Measurements from ENCODE around the gene EGFR.

EGFR gene

DNA sequence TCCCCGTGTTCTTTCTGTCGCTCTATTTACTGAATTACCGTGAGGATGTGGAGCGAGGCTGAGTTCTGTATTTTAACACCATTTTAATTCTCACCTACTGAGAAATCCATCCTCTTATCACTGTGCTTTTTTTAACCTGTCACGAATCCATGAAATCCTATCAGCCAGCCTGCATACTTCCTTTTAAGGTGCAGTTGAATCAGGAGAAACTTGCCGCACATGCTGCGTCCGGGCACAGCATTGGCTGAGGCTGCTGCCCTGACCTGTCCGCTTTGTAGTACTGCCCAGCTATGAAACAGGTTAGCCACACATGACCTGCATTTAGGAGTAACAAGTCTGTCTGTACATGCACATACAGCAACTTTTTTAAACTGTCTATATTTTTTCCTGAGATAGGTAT is 82.5 kb downstream of the EGFR start:
- DNase-seq (ENCODE audit: low read depth in 3 of 3) = no peak

DNA sequence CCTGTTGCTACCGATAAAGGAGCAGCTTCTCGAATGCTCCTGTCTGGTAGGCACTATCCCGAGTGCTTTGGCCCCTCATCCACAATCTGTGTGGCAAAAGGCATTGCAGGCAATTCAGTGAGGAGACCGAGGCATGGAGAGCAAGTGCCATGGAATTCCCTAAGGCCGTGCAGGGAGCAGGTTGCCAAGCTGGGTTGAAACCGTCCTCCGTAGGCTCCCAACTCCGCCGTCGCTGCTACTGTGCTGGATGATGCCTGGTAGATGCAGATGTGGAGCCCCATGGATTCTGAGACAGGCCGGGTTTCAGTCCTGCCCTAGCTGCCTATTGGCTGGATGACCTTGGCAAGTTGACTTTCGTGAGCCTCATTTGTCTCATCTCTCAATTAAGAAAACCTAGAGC is 85.3 kb downstream of the EGFR start:
- no peak for DNase-seq (ENCODE audit: low read depth in 3 of 3)

DNA sequence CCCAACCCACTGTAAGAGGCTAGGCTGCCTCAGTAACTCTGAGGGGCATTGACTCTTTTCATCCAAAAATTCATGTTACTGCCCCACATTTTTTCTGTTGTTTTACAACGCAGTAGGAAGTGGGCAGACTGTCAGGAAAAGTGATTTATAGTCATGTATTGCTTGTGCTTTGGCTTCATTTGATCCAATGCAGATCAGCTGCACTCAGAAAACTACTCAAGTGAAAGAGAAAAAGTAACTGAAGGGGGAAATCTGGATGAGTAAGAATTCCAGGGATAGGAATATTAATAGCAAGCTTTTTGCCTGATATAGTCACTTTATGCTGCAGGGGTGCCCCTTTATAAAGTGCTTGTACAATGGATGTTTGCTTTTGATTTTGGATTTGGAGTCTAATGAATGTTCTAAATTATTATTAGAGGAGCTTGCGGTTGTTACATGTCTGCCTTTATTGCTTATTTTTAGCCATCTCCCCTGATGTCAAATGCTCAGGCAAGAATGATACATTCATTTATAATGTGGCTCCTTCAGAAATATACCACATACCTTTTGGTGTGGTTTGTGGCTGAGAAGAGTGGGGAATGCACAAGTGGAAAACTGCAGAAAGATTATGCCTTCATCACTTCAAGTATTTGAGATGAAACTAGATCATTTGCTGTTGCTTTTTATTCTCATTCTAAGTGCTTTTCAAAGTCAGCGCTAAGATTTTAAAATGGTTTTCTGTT is 86.1 kb downstream of the EGFR start:
- no peak for DNase-seq (ENCODE audit: low read depth in 3 of 3)

DNA sequence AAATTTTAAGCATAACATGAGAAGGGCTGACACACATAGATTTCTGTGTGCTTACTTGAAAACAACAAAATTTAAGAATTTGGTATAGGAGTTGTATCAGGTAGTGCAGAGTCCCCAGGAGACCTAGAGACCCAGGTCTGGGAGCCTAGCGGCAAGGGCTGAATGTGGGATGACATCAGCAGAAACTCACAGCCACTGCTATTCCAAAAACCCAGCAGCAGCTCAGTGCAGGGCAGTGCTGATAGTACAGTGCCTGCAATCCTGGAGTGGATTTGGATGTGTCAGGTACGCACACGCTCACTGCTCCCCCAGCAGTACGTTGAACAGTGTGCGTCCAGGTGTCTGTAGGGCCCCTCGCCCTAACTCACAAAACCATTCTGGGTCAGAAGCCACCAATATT is 87.1 kb downstream of the EGFR start:
- DNase-seq (ENCODE audit: low read depth in 3 of 3) = no peak

DNA sequence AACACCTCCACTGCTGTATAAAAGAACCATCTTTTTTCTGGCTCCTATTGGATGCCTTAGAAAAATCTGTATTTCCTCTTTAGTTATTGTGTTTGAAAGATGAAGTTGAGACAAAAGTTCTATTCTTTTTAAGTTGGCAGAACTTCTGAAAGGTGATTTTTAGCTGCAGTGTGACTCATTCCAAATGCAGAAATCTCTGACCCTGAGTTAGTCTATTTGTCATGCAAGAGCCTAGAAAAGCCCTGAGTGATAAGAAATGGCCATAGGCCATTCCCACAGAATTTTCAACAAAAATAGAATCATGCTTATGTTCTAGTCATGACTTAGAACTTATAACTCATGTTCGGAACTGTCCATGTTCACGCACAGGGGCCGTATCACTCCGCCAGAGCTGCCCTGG is 89.1 kb downstream of the EGFR start:
- no peak for DNase-seq (ENCODE audit: low read depth in 3 of 3)

DNA sequence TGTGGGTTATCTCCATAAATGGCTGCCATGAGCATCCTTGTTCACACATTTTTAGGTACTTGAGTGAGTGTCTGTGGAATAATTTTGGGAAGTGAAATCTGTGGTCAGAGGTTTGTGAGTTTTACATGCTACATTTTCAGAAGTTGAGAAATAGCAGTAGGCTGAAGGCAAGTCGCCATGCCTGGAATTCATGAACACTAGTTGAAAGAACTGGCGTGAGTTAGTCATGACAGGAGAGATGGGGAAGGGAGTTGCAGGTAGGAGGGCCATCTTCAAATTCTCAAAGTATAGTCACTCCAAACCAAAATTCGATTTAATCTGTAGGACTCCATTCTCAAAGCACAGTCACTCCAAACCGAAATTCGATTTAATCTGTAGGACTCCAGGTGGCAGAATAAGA is 89.6 kb downstream of the EGFR start:
- no peak for DNase-seq (ENCODE audit: low read depth in 3 of 3)

DNA sequence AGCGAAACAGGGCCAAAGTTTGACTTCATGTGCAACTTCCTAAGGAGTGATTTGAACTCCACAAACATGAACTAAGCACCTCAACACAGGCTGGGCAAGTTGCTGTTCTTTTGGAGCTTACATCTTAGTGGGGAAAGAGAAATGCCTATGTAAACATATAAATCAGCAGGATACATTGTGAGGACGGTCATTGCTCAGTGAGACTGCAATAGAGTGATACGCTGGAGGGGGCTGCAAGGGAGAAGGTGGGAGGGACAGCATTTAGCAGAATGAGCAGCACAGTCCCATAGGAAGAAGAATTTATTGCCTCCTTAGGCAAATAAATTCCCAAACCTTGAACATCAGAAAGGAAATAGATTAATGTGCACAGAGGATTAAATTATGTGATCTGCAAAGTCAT is 90.0 kb downstream of the EGFR start:
- DNase-seq (ENCODE audit: low read depth in 3 of 3) = no peak

DNA sequence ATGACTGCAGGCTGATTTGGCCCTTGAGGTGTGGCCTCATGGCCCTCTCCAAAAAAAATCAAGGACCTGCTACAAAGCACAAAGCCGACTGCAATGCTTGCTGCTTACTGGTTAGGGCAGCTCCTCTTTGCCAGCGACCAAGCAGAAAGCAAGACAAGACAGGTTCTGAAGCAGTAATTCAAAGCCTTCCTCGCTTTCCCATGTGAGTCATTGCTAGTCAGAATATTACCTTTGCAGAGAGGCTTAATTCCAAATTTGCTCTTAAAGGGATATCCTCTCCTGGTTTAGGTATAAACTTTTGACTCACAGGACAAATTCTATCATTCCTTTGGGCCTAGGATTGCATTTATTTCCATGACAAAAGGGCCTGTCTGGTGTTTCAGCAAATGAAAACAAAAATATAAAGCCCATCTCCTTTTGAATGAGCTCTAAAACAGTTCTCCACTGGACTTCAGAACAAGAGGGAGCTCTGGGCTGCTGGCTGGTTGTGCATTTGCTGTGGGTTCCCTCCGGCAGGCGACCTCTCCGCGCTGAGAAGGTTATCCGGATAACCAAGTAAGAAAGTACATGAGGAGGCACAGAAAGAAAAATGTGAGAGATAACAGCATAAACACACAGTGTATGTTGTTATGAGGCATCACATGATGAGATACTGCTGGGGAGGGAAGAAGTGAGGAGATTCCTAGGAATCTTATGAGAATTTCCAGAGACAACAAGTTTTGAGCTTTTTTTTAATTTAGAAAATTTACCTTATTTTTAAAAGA is 90.8 kb downstream of the EGFR start:
- no peak for DNase-seq (ENCODE audit: low read depth in 3 of 3)

DNA sequence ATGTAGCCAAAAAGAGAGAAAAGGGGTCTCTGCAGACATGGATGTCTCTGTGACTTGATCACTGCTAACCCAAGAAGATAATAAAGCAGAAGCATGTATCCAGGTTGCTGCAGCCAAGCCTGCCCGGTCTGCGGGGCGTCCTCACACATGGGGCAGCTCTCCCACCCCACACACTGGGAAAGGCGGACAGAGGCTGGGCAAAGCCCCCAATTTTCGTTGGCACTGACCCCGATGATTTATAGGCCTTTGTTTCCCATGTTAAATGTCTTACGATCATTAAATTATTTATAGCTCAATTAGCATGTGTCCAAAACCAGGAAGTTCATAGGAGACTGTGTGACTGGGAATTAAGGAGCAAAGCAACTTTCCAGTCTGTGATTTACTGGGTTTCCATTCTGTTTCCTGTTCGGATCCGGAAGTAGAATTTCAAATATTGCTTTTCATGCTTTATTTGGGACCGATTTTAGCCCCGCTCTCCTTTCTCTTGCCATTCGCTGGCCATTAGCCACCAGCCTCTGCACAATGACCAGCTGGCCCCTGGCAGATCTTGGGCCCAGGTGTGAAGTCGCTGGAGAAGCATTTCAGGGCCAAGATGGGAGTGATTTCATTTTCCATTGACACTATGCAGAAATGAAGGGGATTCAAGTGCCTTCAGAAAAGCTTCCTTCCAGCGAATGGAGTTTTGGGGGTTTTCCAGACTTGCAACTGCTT is 91.6 kb downstream of the EGFR start:
- DNase-seq (ENCODE audit: low read depth in 3 of 3) = no peak

DNA sequence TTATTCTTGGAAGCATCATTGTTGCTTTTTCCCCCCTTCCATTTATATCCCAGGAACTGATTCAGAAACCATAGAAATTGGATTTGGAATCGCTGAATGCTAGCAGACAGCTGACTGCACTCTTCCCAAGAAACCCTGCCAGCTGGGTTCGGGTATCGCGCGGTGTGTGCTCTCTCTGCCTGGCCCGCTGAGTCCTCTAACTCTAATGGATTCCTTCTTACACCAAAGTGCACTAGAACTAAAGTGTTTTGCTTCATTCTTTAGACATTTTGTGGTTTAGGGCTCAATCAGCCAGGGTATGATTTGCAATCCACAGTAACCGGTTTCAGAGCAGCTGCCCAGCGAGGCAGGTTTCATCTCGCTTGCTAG is 92.2 kb downstream of the EGFR start:
- no peak for DNase-seq (ENCODE audit: low read depth in 3 of 3)

DNA sequence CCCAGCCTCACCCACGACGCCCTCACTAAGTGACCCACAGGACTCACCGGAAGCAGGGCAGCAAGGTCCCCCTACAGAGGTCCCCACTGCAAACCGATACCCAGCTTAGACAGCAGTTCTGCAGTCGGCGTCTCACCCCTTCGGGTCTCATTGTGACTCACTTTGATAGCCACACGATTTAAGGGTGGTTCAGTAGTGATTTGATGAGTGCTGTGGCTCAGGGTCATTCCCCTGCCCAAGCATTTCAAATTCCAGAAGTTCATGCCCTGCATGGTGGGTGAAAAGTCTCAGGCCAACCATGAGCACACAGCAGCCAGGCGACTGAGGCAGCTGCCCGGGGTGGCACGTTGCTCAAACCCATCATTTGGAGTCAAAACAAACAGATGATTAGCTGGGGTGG is 93.2 kb downstream of the EGFR start:
- DNase-seq (ENCODE audit: low read depth in 3 of 3) = no peak

DNA sequence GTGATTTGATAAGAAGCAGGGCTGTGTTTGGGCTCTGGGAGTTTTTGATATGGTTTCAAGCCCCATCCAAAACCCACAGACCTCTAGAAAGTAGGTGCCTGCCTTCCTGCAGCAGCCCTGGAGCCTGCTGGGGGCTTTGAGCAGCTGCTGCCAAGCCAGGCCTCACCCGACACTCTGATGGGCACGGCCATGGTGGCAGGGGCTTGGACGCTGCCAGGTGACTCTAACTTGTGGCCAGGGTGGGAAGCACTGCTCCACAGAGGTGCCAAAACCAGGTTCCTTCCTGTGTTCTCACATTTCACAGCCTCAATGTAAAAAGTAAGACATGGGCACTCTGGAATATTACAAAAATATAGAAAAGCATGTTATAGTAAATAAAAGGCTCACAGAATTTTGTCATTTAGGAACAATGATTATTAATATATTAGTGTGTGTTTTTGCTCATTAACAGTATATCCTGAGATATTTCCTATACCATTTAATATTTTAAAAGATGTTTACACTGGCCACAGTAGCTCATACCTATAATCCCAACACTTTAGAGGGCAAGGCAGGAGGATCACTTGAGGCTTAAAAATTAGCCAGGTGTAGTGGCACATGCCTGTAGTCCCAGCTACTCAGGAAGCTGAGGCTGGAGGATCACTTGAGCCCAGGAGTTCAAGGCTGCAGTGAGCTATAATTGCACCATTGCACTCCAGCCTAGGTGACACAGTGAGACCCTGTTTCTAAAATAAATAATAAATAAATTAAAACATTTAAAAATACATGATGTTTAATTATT is 95.1 kb downstream of the EGFR start:
- no peak for DNase-seq (ENCODE audit: low read depth in 3 of 3)

DNA sequence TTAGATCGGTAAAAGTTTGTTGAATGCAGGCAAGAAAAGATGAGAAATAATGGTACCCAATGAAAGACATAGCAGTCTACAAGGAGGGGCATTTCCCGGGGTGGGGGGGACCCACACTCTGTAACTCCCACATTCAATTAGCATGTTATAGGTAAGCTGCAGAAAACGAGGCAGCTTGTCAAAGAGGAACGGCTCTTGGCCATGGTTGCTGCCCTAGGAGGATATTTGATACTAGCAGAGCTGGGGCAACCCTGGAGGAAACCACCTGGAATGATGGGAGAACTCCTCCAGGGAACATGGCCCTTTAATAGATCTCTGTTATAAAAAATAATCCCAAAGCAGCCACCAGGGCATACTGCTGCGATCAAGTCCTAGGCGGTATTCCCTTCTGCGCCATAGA is 98.5 kb downstream of the EGFR start:
- DNase-seq (ENCODE audit: low read depth in 3 of 3) = no peak

DNA sequence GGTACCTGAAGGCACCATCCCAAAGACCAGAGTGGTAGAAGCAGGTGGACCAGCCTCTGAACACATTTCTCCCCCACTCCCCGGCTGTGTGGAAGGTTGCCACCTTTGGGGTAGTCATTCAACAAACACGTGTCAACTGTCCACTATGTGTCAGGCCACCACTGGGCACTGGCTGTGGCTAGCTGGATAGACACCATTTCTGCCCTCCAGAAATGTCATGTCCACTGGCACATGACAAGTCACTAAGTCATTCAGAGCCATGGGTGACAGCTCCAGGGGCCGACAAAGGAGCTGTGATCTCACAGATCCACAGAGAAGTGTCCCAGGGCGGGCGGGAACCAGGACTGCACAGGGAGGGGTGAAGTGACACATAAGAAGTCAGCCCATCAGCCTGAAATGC is 99.6 kb downstream of the EGFR start:
- no peak for DNase-seq (ENCODE audit: low read depth in 3 of 3)

DNA sequence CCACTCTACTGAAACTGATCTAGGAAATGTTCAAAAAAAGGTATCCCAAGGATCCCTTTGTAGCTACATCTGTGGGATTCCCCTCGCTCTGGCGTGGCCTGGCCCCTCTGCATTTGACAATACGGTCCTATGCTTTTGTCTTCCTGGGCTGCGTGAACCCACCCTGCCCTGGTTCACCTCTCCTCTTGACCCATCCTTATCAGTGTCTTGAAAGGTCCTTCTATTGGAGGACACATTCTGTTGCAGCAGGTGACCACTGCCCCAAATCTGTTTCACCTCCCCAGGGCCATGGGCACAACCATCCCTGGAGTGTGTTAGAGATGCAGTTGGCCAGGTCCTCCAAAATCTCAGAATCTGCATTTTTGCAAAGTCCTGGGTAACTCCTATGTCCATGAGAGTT is 100.8 kb downstream of the EGFR start:
- DNase-seq (ENCODE audit: low read depth in 3 of 3) = no peak

DNA sequence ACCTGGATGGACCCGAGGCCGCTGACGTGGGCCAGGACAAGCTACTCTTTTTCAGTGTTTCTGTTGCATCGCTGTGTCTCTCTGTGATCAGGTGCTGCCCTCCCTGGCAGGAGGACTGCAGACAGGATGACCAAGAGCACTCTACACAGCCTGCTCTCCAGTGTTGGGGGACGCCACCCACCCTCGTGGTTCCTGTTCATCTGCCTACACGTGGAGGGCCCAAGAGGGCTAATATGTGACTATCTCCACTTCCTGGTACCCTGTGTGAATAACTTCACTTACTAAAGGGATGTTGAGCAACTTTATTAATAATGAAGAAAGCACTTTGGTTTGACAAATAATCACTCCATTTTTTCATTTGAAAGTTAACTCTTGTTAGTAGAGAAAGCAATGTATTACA is 101.3 kb downstream of the EGFR start:
- no peak for DNase-seq (ENCODE audit: low read depth in 3 of 3)

DNA sequence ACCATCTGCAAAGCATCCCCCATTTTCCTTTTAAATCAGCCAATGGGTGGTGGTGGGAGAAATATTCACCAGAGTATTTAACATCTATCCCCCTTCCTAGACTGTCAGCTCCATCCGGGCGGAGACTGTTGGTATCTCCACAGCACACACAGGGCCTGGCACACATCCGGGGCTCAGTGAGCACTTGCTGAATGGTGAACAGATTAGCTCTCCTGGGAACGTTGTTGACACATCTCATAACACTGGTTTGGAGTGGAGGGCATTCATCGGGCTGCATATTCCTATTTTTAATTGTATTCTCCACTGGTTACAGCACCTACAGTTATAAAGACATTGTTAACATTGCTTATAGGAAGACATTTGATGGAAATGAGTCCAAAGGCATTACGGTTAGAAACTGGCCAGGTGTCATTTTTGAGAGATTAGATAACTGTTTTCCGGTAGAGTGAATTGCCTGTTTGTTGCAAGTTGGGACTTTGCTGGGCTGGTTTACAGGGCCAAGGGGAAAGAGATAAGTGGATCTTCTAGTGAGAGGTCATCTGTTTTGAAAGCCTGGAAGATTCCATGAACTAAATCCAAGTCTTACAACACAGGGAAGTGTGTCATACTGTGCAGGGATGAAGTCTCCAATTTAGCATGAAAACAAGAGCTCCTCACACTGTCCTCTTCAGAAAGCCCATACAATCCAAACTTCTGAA is 101.8 kb downstream of the EGFR start:
- no peak for DNase-seq (ENCODE audit: low read depth in 3 of 3)

DNA sequence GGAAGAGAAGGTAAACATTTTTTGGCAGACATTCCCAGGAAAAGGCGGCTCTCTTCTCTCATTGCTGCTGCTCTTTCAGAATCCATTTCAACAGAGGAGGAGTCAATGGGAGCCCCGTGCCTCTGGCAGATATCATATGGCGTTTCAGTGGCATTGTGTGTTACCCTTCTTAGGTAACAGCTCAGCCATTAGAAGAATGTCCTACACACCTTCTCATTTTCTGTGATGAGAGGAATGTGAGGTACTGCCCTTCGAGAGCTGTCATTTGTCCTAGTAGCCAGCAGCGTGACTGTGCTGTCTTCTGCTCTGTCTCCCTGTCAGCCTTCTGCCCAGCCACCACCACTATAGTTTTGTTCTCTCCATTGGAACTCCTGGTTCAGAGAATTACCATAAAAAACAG is 102.4 kb downstream of the EGFR start:
- no peak for DNase-seq (ENCODE audit: low read depth in 3 of 3)

DNA sequence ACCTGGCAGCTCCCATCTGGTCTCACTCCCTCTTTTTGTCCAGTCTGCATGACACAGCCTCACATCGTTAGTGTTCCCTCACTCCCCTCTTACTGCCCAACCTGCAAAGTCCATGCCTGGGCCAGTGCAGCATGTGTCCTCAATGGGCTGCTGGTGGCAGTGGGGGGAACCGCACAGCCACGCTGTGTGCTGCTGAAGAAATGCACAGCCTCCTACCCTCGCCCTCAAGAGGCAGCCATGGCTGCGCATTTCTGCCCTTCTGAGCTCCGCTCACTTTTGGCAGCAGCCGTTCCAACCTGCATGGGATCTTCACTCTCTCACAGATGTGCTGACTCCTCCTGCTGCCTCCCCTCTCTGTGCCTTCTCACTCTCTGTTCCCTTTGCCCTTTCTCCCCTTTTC is 103.4 kb downstream of the EGFR start:
- no peak for DNase-seq (ENCODE audit: low read depth in 3 of 3)

DNA sequence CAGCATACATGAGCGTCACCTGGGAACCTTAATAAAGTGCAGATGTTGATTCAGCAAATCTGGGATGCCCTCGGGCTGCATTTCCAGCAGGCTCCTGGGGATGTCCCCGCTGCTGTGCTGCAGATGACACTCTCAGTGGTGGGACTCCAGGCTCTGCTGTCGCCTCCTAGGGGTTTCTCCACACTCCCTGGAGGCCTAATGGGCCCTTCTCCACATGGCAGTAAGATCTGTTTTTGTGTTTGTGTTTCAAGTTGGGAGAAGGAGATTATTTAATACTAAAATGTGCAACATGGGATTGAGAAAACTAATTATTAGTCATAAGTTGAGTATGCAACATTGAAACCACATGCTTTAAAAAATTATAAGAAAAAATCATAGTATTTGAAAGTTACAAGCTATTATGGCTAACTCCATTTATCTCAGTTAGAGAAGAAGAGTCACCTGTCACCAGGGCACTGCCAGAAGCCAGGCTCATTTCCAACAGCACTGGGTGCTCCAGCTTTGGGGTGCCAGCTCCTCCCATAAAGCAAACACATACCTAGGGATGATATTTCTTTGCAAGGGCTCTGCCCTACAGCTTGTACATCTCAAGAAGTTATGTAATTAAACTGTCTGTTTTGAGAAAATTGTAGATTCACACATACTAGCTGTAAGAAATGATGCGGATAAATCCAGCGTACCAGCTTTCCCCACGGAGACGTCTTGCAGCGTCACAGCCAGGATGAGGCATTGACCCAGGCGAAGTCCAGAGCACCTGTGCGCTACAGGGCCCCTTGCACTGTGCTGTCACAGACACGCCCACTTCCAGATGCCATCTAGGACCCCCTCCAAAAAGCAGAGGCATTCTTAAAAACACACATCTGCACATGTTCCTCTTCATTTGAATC is 106.4 kb downstream of the EGFR start:
- DNase-seq (ENCODE audit: low read depth in 3 of 3) = no peak

DNA sequence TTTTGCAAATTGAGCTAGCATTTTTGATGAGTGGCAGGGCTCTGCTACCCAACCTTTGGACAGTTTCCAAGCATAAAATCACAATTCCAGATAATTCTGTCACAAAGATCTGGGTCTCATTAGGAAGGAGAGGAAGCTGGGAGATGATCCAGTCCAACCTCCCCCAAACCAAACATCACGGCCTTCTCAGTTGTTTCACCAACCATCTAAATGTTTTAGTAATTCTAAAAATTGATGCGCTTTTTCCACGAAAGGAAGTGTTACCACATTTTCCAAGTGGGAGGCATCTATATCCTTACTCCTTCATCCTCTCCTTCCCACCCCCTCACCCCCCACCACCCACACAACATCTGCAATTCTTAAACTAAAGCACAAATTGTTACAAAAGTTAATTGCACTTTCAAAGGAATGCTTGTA is 108.3 kb downstream of the EGFR start:
- no peak for DNase-seq (ENCODE audit: low read depth in 3 of 3)

All from stimulated activated CD4-positive, alpha-beta T cell treated with anti-CD3 and anti-CD28 coated beads, TNF-alpha, amount 100 ng/mL, for 24 hours (primary cell).